Thyroid gland (tissue), 4 donors: Measurements from ENCODE around the gene ITGA5.

Experiments
- CTCF ChIP-seq, 6 experiments: fragments of 200-600 bp in 3 of 6; fragments of 450-650 bp in 3 of 6; sonication (generic) in 3 of 6; IDR thresholded peaks; one replicate each; pipeline ENCODE4 v1.5.1; 2016 to 2019; ENCODE audit warnings: antibody characterized with exemption in 6 of 6, mild to moderate bottlenecking in 2 of 6, inconsistent platforms in 1 of 6, moderate library complexity in 1 of 6
- POLR2A ChIP-seq, 2 donors: fragments of 450-650 bp; IDR thresholded peaks; one replicate each; pipeline ENCODE4 v1.6.1; 2017; ENCODE audit warnings: antibody characterized with exemption in 2 of 2, mild to moderate bottlenecking in 2 of 2, moderate library complexity in 1 of 2

- TF ChIP-seq CTCF (IDR thresholded peaks at IDR 0.05) (no peak), POLR2A (IDR thresholded peaks at IDR 0.05) (no peak)
Observed at GRCh38 chr12:54409267-54409666, 9.8 kb downstream of the ITGA5 start.
